GM12873 (cell line): ENCODE measurements around the gene RNPEP.

Source experiments
- TF ChIP-seq, protein P1 (sequence below): IDR thresholded peaks from 2 replicates; pipeline ENCODE4 v1.5.1; 2012; ENCODE audit warnings: low read depth, mild to moderate bottlenecking, moderate library complexity, low read length, control low read depth; ENCODE audit not compliant: insufficient read depth; ENCODE audit errors: missing control alignments

Gene RNPEP

DNA sequence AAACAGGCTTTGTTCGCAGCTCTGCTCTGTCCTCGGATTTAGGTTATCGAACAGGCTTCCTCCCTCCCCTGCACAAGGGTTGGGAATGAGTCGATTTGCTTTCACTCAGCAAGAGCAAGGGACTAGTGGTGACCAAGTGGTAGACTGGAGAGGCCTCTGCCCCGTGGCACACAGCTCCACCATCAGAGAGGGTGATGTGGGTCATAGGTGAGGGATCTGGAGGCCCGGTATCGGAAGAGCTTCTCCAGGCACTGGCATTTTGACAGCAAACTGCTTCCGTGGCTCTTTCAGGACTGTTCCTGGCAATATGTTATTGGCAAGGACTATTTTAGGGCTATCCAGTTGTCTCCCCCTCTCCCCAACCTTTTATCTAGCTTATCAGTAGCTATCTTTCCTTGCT is 24.9 kb downstream of the RNPEP start:
- TF ChIP-seq, protein P1, sequence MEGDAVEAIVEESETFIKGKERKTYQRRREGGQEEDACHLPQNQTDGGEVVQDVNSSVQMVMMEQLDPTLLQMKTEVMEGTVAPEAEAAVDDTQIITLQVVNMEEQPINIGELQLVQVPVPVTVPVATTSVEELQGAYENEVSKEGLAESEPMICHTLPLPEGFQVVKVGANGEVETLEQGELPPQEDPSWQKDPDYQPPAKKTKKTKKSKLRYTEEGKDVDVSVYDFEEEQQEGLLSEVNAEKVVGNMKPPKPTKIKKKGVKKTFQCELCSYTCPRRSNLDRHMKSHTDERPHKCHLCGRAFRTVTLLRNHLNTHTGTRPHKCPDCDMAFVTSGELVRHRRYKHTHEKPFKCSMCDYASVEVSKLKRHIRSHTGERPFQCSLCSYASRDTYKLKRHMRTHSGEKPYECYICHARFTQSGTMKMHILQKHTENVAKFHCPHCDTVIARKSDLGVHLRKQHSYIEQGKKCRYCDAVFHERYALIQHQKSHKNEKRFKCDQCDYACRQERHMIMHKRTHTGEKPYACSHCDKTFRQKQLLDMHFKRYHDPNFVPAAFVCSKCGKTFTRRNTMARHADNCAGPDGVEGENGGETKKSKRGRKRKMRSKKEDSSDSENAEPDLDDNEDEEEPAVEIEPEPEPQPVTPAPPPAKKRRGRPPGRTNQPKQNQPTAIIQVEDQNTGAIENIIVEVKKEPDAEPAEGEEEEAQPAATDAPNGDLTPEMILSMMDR = no peak

DNA sequence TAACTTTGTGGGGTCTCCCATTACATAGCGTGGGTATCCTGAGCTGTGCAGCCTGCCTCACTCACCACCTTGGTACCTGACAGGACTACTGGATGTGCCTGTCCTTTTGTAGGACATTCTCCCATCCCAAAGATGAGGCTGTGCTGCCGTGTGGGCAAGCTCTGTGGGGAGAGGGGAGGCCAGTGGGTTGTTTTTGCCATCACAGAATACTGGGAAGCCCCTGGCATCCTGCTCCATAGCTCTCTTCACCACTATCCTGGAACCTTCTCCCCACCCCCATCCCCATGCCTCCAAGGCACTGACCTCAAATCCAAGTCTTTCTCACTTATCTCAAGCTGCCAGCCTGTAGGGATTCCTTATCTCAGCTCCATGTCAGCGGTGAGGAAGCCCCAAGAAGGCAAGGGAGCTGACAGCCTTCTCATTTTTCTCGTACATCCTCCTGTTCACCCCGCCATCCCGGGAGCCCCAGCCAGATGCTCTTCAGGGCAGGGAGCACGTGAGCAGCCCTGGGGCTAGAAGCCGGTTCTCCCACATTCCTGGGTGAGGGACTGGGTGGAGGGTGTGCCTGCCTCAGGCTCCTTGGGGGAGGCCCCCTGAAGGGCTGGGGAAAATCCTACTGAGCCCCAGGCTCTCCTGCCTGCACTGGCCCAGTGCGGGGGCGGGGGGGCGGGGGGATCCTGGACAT is 25.5 kb downstream of the RNPEP start:
- TF ChIP-seq, protein P1 = no peak

DNA sequence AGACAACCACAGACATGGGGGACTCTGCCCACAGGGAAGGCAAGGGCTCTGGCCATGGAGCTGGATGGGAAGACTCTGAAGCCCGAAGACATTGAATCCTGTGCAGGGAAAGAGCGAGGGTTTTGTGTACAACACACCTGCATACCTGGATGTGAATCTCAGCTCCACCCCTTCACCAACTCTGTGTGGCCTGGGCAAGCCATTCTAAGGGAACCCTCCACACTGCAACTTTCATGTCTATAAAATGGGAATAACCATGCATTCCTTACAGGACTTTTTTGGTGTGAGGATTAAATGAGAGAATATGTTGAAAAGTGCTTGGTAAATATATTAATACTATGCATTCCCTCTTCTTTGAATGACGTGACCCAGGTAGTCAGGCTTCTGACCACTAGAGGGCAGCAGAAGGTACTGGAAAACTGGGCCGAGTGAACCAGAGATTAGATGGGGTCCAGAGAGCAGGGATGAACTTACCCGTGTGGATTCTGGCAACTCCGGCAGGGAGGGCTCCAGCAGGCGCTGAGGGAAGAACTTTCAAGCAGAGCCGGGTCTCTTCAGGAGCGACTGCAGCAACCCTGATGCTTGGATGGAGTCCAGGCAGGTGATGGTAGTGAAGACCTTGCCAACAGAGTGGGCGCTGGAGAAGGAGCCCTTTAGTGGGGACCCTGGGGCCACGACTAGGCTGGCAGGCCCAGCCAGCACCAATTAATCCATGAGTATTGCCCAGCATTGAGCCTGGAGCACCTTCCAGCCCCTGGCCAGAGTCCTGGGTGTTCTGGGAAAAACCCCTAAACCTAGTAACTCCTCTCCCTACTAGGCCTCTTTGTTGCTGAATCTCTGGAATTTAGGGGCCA is 27.1 kb downstream of the RNPEP start:
- TF ChIP-seq, protein P1 = peak; percentile 84

DNA sequence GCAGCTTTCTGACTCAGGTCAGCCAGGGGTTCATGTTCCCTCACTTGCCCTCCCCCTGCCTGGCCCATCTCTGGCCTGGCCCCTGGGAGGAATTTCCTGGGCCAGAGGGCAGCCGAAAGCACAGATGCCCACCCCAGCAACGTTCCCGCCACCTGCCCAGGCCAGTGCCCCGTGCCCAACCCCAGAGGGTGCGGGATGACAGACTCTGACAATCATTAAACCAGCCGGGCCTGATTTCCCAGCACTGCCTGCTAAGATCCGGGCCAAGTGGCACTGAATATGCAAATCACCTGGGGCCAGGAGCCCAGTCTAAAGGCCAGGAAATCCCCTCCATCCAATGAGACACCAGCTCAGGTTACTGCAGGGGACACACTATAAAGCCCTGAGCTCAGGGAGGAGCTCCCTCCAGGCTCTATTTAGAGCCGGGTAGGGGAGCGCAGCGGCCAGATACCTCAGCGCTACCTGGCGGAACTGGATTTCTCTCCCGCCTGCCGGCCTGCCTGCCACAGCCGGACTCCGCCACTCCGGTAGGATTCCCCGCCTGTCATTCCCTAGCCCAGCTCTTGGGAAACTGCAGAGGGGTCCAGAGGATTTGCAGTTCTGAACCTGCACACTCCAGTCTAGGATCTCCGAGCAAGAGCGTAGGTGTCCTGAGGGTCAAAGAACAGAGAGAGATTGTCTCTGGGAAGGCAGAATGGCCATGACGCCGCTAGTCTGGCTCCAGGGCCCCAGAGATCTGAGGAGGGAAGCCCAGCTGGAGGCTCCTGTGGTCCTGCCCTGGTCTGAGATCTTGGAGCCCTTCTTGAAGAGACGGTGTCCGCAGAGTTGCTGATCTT is 27.9 kb downstream of the RNPEP start, which contains the start of gene ELF3:
Gene ELF3, plus strand, starts transcription at position 408 of the 836 bp plus-strand sequence. CDS start 550 bp downstream, outside the sequence.
- TF ChIP-seq, protein P1 = no peak

DNA sequence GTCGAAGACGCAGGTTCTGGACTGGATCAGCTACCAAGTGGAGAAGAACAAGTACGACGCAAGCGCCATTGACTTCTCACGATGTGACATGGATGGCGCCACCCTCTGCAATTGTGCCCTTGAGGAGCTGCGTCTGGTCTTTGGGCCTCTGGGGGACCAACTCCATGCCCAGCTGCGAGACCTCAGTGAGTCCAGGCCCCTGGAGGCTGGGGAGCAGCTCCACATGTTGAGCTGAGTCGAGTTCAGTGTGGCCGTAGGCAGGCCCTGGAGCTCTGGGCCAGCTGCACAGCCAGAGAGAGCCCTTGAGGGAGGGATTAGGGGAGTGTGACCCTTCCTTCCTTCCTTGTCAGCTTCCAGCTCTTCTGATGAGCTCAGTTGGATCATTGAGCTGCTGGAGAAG is 29.5 kb downstream of the RNPEP start:
- TF ChIP-seq, protein P1 = no peak

DNA sequence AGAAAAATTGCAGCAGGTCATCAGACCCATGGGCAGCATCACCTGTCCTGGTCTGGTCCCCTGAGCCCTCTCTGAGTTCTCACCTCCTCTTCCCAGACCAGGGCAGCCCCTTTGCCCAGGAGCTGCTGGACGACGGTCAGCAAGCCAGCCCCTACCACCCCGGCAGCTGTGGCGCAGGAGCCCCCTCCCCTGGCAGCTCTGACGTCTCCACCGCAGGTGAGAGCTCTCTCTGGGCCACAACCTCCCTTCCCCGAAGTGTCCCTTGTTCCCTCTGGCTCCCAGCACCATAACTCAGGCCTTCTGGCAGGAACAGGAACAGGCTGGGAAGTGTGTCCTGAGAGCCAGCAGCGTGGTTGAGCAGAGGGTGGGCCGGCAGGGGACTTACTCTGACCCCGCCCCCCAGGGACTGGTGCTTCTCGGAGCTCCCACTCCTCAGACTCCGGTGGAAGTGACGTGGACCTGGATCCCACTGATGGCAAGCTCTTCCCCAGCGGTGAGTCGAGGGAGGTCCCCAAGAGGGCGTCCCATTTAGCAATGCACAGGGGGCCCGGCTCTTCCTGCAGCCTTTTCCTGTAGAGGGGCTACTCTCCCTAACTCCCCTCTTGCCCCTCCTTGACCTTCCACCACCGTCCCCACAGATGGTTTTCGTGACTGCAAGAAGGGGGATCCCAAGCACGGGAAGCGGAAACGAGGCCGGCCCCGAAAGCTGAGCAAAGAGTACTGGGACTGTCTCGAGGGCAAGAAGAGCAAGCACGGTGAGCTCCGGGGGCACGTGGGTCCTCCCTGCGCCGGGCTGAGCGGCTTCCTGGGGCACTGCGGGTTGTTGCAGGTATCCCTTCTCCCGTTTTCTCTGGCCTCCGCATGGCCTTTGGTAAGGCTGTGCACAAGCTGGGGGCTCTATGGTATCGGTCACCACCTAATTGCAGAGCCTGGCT is 30.4 kb downstream of the RNPEP start:
- TF ChIP-seq, protein P1 = no peak
